ENCODE results near the gene TFF2.

Gene TFF2

DNA sequence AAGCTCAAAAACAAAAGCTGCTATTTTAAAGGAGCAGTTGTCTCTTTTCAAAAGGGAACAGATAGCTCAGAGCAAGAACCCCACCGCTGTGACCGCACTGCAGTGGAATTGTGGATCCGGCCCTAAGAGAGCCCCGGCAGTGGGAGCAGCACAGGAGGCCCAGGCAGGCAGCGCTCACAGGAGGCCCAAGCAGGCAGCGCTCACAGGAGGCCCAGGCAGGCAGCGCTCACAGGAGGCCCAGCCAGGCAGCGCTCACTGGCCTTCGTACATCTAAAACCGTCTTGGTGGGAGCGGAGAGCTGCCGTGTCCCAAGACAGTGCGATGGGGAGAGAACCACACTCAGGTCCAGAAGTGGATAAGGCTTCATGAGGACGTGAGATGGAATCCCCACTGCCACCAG, 39.6 kb downstream of the TFF2 start:
- TF ChIP-seq, protein P1, sequence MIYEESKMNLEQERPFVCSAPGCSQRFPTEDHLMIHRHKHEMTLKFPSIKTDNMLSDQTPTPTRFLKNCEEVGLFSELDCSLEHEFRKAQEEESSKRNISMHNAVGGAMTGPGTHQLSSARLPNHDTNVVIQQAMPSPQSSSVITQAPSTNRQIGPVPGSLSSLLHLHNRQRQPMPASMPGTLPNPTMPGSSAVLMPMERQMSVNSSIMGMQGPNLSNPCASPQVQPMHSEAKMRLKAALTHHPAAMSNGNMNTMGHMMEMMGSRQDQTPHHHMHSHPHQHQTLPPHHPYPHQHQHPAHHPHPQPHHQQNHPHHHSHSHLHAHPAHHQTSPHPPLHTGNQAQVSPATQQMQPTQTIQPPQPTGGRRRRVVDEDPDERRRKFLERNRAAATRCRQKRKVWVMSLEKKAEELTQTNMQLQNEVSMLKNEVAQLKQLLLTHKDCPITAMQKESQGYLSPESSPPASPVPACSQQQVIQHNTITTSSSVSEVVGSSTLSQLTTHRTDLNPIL (CRISPR knock-in tag; IDR thresholded peaks at IDR 0.05; ENCODE audit: low read depth): no peak
- TF ChIP-seq, protein P2, sequence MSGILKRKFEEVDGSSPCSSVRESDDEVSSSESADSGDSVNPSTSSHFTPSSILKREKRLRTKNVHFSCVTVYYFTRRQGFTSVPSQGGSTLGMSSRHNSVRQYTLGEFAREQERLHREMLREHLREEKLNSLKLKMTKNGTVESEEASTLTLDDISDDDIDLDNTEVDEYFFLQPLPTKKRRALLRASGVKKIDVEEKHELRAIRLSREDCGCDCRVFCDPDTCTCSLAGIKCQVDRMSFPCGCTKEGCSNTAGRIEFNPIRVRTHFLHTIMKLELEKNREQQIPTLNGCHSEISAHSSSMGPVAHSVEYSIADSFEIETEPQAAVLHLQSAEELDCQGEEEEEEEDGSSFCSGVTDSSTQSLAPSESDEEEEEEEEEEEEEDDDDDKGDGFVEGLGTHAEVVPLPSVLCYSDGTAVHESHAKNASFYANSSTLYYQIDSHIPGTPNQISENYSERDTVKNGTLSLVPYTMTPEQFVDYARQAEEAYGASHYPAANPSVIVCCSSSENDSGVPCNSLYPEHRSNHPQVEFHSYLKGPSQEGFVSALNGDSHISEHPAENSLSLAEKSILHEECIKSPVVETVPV (CRISPR knock-in tag; IDR thresholded peaks at IDR 0.05): no peak
- no peak for TF ChIP-seq ZFP30 (CRISPR knock-in tag; IDR thresholded peaks at IDR 0.05)
- no peak for TF ChIP-seq RARB (CRISPR knock-in tag; IDR thresholded peaks at IDR 0.05)
- TF ChIP-seq, protein P3, sequence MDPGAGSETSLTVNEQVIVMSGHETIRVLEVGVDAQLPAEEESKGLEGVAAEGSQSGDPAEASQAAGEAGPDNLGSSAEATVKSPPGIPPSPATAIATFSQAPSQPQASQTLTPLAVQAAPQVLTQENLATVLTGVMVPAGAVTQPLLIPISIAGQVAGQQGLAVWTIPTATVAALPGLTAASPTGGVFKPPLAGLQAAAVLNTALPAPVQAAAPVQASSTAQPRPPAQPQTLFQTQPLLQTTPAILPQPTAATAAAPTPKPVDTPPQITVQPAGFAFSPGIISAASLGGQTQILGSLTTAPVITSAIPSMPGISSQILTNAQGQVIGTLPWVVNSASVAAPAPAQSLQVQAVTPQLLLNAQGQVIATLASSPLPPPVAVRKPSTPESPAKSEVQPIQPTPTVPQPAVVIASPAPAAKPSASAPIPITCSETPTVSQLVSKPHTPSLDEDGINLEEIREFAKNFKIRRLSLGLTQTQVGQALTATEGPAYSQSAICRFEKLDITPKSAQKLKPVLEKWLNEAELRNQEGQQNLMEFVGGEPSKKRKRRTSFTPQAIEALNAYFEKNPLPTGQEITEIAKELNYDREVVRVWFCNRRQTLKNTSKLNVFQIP (CRISPR knock-in tag; IDR thresholded peaks at IDR 0.05; ENCODE audit: borderline replicate concordance, low read depth): no peak
- TF ChIP-seq ISL1 (CRISPR knock-in tag; IDR thresholded peaks at IDR 0.05): no peak
- TF ChIP-seq BACH2 (CRISPR knock-in tag; IDR thresholded peaks at IDR 0.05; ENCODE audit: borderline replicate concordance): no peak
- TF ChIP-seq CSDC2 (CRISPR knock-in tag; IDR thresholded peaks at IDR 0.05): no peak
- no peak for TF ChIP-seq ZNF565 (CRISPR knock-in tag; conservative IDR thresholded peaks at IDR 0.05; ENCODE audit: low read depth)
- TF ChIP-seq ZNF70 (CRISPR knock-in tag; IDR thresholded peaks at IDR 0.05): no peak
- no peak for TF ChIP-seq OSR1 (CRISPR knock-in tag; IDR thresholded peaks at IDR 0.05)
- no peak for TF ChIP-seq TCF4 (CRISPR knock-in tag; IDR thresholded peaks at IDR 0.05; ENCODE audit: borderline replicate concordance)
- TF ChIP-seq TOX (CRISPR knock-in tag; IDR thresholded peaks at IDR 0.05; ENCODE audit: borderline replicate concordance): no peak
- TF ChIP-seq ARNTL (CRISPR knock-in tag; IDR thresholded peaks at IDR 0.05; ENCODE audit: borderline replicate concordance, low read depth): no peak
- no peak for ATAC-seq

DNA sequence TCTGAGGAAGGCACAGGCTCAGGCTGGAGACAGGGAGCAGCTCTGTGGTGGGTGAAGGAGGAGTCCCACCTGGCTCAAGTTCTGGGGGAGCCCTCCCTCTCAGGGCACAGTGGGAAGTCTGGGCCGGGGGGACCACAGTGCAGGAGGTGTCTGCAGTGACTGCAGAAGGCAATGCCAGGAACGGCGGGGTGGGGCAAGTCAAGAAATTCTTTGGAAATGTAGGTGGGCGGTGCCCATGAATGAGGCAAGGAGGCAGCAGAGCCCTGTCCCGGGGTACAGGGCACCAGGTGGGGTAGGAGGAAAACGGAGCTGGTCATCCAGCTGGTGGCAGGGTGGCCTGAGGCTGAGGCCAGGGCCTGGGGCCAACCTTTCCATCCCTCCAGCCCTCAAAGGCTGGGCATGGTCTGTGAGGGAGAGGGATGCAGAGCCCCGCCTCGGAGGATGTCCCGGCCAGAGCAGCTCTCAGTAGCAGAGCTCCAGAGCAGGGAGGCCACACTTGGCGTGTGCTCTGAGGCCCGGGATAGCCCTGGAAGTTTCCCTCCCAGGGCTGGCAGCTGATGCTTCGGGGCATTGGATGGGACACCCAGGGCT, 40.3 kb downstream of the TFF2 start:
- TF ChIP-seq, protein P1 (CRISPR knock-in tag; IDR thresholded peaks at IDR 0.05; ENCODE audit: low read depth): no peak
- TF ChIP-seq ZNF70 (CRISPR knock-in tag; IDR thresholded peaks at IDR 0.05) (no peak), OSR1 (CRISPR knock-in tag; IDR thresholded peaks at IDR 0.05) (no peak), GLIS3 (CRISPR knock-in tag; IDR thresholded peaks at IDR 0.05) (no peak), ISL1 (CRISPR knock-in tag; IDR thresholded peaks at IDR 0.05) (no peak), ESRRG (CRISPR knock-in tag; IDR thresholded peaks at IDR 0.05) (no peak), ZNF8 (CRISPR knock-in tag; IDR thresholded peaks at IDR 0.05) (no peak), PPARA (CRISPR knock-in tag; IDR thresholded peaks at IDR 0.05; ENCODE audit: borderline replicate concordance) (no peak), ARNTL (CRISPR knock-in tag; IDR thresholded peaks at IDR 0.05; ENCODE audit: borderline replicate concordance, low read depth) (no peak), ZC3H10 (CRISPR knock-in tag; IDR thresholded peaks at IDR 0.05) (no peak), TCF4 (CRISPR knock-in tag; IDR thresholded peaks at IDR 0.05; ENCODE audit: borderline replicate concordance) (no peak), TOX (CRISPR knock-in tag; IDR thresholded peaks at IDR 0.05; ENCODE audit: borderline replicate concordance) (no peak)
- no peak for ATAC-seq

DNA sequence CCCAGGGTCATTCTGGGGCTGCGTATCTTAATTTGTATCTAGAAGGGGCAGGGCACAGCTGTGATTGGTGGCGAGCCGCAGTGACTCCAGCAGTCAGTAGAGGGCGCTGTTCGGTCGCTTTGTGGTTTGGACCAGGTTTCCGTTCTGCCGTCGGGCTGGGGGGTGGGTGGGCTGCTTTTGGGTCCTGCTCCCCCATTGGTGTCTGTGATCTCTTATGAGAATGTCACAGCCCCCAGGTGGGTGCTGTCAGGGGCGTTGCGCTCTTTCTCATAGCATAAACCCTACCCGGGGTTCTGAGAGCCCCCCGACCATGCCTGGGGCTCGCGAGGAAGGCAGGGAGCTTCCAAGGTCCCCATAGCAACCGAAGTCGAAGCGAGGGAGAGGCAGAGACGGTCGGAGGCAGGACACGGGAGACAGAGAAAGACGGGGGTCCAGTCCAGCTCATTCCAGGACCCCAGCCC, 41.0 kb downstream of the TFF2 start:
- peak; percentile 61 for ATAC-seq
- TF ChIP-seq GLIS3 (CRISPR knock-in tag; IDR thresholded peaks at IDR 0.05) (no peak), BACH2 (CRISPR knock-in tag; IDR thresholded peaks at IDR 0.05; ENCODE audit: borderline replicate concordance) (no peak), ZFP30 (CRISPR knock-in tag; IDR thresholded peaks at IDR 0.05) (no peak), ISL1 (CRISPR knock-in tag; IDR thresholded peaks at IDR 0.05) (no peak), ARNTL (CRISPR knock-in tag; IDR thresholded peaks at IDR 0.05; ENCODE audit: borderline replicate concordance, low read depth) (no peak), RARB (CRISPR knock-in tag; IDR thresholded peaks at IDR 0.05) (no peak), ZNF70 (CRISPR knock-in tag; IDR thresholded peaks at IDR 0.05) (no peak), ZNF8 (CRISPR knock-in tag; IDR thresholded peaks at IDR 0.05) (no peak), ZFP3 (CRISPR knock-in tag; IDR thresholded peaks at IDR 0.05) (no peak)
- TF ChIP-seq, protein P1 (CRISPR knock-in tag; IDR thresholded peaks at IDR 0.05; ENCODE audit: low read depth): no peak
- TF ChIP-seq, protein P4, sequence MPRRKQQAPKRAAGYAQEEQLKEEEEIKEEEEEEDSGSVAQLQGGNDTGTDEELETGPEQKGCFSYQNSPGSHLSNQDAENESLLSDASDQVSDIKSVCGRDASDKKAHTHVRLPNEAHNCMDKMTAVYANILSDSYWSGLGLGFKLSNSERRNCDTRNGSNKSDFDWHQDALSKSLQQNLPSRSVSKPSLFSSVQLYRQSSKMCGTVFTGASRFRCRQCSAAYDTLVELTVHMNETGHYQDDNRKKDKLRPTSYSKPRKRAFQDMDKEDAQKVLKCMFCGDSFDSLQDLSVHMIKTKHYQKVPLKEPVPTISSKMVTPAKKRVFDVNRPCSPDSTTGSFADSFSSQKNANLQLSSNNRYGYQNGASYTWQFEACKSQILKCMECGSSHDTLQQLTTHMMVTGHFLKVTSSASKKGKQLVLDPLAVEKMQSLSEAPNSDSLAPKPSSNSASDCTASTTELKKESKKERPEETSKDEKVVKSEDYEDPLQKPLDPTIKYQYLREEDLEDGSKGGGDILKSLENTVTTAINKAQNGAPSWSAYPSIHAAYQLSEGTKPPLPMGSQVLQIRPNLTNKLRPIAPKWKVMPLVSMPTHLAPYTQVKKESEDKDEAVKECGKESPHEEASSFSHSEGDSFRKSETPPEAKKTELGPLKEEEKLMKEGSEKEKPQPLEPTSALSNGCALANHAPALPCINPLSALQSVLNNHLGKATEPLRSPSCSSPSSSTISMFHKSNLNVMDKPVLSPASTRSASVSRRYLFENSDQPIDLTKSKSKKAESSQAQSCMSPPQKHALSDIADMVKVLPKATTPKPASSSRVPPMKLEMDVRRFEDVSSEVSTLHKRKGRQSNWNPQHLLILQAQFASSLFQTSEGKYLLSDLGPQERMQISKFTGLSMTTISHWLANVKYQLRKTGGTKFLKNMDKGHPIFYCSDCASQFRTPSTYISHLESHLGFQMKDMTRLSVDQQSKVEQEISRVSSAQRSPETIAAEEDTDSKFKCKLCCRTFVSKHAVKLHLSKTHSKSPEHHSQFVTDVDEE (CRISPR knock-in tag; IDR thresholded peaks at IDR 0.05): no peak
- TF ChIP-seq, protein P5, sequence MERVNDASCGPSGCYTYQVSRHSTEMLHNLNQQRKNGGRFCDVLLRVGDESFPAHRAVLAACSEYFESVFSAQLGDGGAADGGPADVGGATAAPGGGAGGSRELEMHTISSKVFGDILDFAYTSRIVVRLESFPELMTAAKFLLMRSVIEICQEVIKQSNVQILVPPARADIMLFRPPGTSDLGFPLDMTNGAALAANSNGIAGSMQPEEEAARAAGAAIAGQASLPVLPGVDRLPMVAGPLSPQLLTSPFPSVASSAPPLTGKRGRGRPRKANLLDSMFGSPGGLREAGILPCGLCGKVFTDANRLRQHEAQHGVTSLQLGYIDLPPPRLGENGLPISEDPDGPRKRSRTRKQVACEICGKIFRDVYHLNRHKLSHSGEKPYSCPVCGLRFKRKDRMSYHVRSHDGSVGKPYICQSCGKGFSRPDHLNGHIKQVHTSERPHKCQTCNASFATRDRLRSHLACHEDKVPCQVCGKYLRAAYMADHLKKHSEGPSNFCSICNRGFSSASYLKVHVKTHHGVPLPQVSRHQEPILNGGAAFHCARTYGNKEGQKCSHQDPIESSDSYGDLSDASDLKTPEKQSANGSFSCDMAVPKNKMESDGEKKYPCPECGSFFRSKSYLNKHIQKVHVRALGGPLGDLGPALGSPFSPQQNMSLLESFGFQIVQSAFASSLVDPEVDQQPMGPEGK (CRISPR knock-in tag; IDR thresholded peaks at IDR 0.05; ENCODE audit: borderline replicate concordance): no peak
- TF ChIP-seq, protein P2 (CRISPR knock-in tag; IDR thresholded peaks at IDR 0.05): no peak

All from SK-N-SH treated with all-trans-retinoic acid at 6 μM for 48 hours (cell line).